Vagina (tissue), 2 donors: ENCODE results near the gene DOCK1. TPM values are rescaled to one million over a fixed set of nuclear protein-coding genes. Genes with fewer than 3 reads are reported as not detected.
A peak's percentile ranks its signal among the peaks of the same experiment; 100 is the strongest.

Experiments
- DNase-seq, 2 donors: peaks; one replicate each; pipeline ENCODE4 v3.0.0-alpha.2; 2017; ENCODE audit errors: extremely low spot score in 2 of 2
- H3K27ac ChIP-seq: fragments of 200-600 bp; sonication (generic); one replicate; pipeline ENCODE4 v1.5.1; 2019
- H3K27me3 ChIP-seq: fragments of 200-600 bp; sonication (generic); one replicate; pipeline ENCODE4 v1.5.1; 2019
- H3K36me3 ChIP-seq, 2 donors: fragments of 200-600 bp; sonication (generic); one replicate each; pipeline ENCODE4 v1.5.1; 2017 to 2019
- H3K4me1 ChIP-seq: fragments of 200-600 bp; sonication (generic); one replicate; pipeline ENCODE4 v1.5.1; 2019
- H3K4me3 ChIP-seq, 2 donors: fragments of 200-600 bp; sonication (generic); 1 replicate in 1 of 2; 2 replicates in 1 of 2; pipeline ENCODE4 v1.5.1; 2016 to 2019
- H3K9me3 ChIP-seq: fragments of 200-600 bp; sonication (generic); one replicate; pipeline ENCODE4 v1.5.1; 2019
- CTCF ChIP-seq, 3 experiments: fragments of 450-650 bp in 2 of 3; fragments of 200-600 bp in 1 of 3; sonication (generic) in 1 of 3; IDR thresholded peaks; one replicate each; pipeline ENCODE4 v1.5.1; 2017 to 2019; ENCODE audit warnings: antibody characterized with exemption in 3 of 3, mild to moderate bottlenecking in 2 of 3, moderate library complexity in 2 of 3
- POLR2A ChIP-seq, 2 donors: fragments of 450-650 bp; IDR thresholded peaks; one replicate each; pipeline ENCODE4 v1.6.1; 2017; ENCODE audit warnings: antibody characterized with exemption in 2 of 2, mild to moderate bottlenecking in 2 of 2, moderate library complexity in 2 of 2
- POLR2AphosphoS5 ChIP-seq, 2 donors: sonication (generic); formaldehyde crosslinking; IDR thresholded peaks; one replicate each; pipeline ENCODE4 v1.9.0; 2017; ENCODE audit warnings: antibody characterized with exemption in 2 of 2, mild to moderate bottlenecking in 2 of 2, low read depth in 1 of 2; ENCODE audit not compliant: insufficient read depth in 1 of 2
- intact Hi-C: fragments of 100-400 bp; cut with DNase I; formaldehyde crosslinking; loops from one replicate; pipeline ENCODE4 v1.15.1; 2023
- total RNA-seq: library from RNA; depleted of rRNA; stranded (reverse); fragments of >200 nt; gene quantifications from one replicate; pipeline ENCODE4 v1.2.3, GENCODE V29; 2016

DOCK1 gene
- total RNA-seq, 1 donor from 2014 or later, result 64.6 TPM

- Histone ChIP-seq H3K27me3 (no peaks in the 10 kb centered on the region), H3K4me1 (peaks cover 3% of the 10 kb centered on the region), H3K9me3 (no peaks in the 10 kb centered on the region), H3K36me3 (peaks cover 0 to 34% of the 10 kb centered on the region in 2 donors), H3K27ac (no peak overlapping the region), H3K4me3 (no peak overlapping the region)
- intact Hi-C loops, result no loop called here
- DNase-seq, result peak in 1 of 2 donors; percentile 25
- TF ChIP-seq CTCF (IDR thresholded peaks at IDR 0.05) (no peak), POLR2AphosphoS5 (IDR thresholded peaks at IDR 0.05; ENCODE audit: insufficient read depth in 1 of 2, low read depth in 1 of 2) (no peak), POLR2A (IDR thresholded peaks at IDR 0.05) (no peak)
Observed at GRCh38 chr10:127000598-127000997, 95.4 kb downstream of the DOCK1 start.

- Histone ChIP-seq H3K4me1 (no peaks in the 10 kb centered on the region), H3K27ac (no peak overlapping the region), H3K9me3 (no peaks in the 10 kb centered on the region), H3K4me3 (no peak overlapping the region), H3K36me3 (peaks cover 0 to 32% of the 10 kb centered on the region in 2 donors), H3K27me3 (no peaks in the 10 kb centered on the region)
- intact Hi-C loops, result no loop called here
- peak in 1 of 2 donors; percentile 82 for DNase-seq
- no peak for TF ChIP-seq POLR2A (IDR thresholded peaks at IDR 0.05)
- TF ChIP-seq POLR2AphosphoS5 (IDR thresholded peaks at IDR 0.05; ENCODE audit: insufficient read depth in 1 of 2, low read depth in 1 of 2), result no peak
- no peak for TF ChIP-seq CTCF (IDR thresholded peaks at IDR 0.05)
Observed at GRCh38 chr10:127003032-127003685, 97.9 kb downstream of the DOCK1 start.

- Histone ChIP-seq H3K4me3 (no peak overlapping the region), H3K9me3 (no peaks in the 10 kb centered on the region), H3K27me3 (no peaks in the 10 kb centered on the region), H3K27ac (no peak overlapping the region), H3K36me3 (peaks cover 0 to 18% of the 10 kb centered on the region in 2 donors), H3K4me1 (peaks cover 2% of the 10 kb centered on the region)
- intact Hi-C loops, result no loop called here
- DNase-seq, result no peak
- TF ChIP-seq POLR2AphosphoS5 (IDR thresholded peaks at IDR 0.05; ENCODE audit: insufficient read depth in 1 of 2, low read depth in 1 of 2) (no peak), POLR2A (IDR thresholded peaks at IDR 0.05) (no peak), CTCF (IDR thresholded peaks at IDR 0.05) (no peak)
Observed at GRCh38 chr10:127006453-127006852, 101.2 kb downstream of the DOCK1 start.

GRCh38 chr10:127009366-127009765 is 104.1 kb downstream of the DOCK1 start:
- DNase-seq, result no peak
- no peak for TF ChIP-seq POLR2A (IDR thresholded peaks at IDR 0.05)
- TF ChIP-seq CTCF (IDR thresholded peaks at IDR 0.05), result no peak
- TF ChIP-seq POLR2AphosphoS5 (IDR thresholded peaks at IDR 0.05; ENCODE audit: insufficient read depth in 1 of 2, low read depth in 1 of 2), result no peak
- peaks cover 25% of the 10 kb centered on the region for H3K4me1 ChIP-seq
- H3K4me3 ChIP-seq, result no peak overlapping the region
- H3K27me3 ChIP-seq, result no peaks in the 10 kb centered on the region
- H3K36me3 ChIP-seq, result peaks cover 0 to 4% of the 10 kb centered on the region in 2 donors
- no peak overlapping the region for H3K27ac ChIP-seq
- H3K9me3 ChIP-seq, result no peaks in the 10 kb centered on the region
- intact Hi-C loops, result no loop called here

GRCh38 chr10:127011174-127011573 is 105.9 kb downstream of the DOCK1 start:
- Histone ChIP-seq H3K4me1 (peaks cover 25% of the 10 kb centered on the region), H3K4me3 (no peak overlapping the region), H3K36me3 (peaks cover 0 to under 1% of the 10 kb centered on the region in 2 donors), H3K27ac (no peak overlapping the region), H3K9me3 (no peaks in the 10 kb centered on the region), H3K27me3 (no peaks in the 10 kb centered on the region)
- TF ChIP-seq POLR2AphosphoS5 (IDR thresholded peaks at IDR 0.05; ENCODE audit: insufficient read depth in 1 of 2, low read depth in 1 of 2), result no peak
- TF ChIP-seq POLR2A (IDR thresholded peaks at IDR 0.05), result no peak
- no peak for TF ChIP-seq CTCF (IDR thresholded peaks at IDR 0.05)
- peak in 1 of 2 donors; percentile 52 for DNase-seq
- intact Hi-C loops, result no loop called here
